Colonic mucosa (tissue), 4 donors: ENCODE data around the gene RASSF4. TPM values are rescaled to one million over a fixed set of nuclear protein-coding genes. Genes with fewer than 3 reads are reported as not detected.

Source experiments
- DNase-seq: peaks from one replicate; pipeline ENCODE4 v3.0.0-alpha.2; 2020
- H3K27ac ChIP-seq: fragments of 200-600 bp; one replicate; pipeline ENCODE4 v1.8.0; 2021
- H3K27me3 ChIP-seq: fragments of 200-600 bp; one replicate; pipeline ENCODE4 v1.8.0; 2021
- H3K36me3 ChIP-seq: fragments of 200-600 bp; one replicate; pipeline ENCODE4 v1.8.0; 2021
- H3K4me1 ChIP-seq: fragments of 200-600 bp; one replicate; pipeline ENCODE4 v1.8.0; 2021; ENCODE audit warnings: mild to moderate bottlenecking
- H3K4me3 ChIP-seq: fragments of 200-600 bp; one replicate; pipeline ENCODE4 v1.8.0; 2021
- H3K9ac ChIP-seq, 2 donors: one replicate each; pipeline ENCODE4 v1.7.0; 2013; ENCODE audit warnings: control low read depth in 2 of 2, low read depth in 2 of 2, low read length in 2 of 2
- H3K9me3 ChIP-seq: fragments of 200-600 bp; one replicate; pipeline ENCODE4 v1.8.0; 2021
- CTCF ChIP-seq: fragments of 200-600 bp; IDR thresholded peaks from one replicate; pipeline ENCODE4 v1.8.0; 2022; ENCODE audit warnings: antibody characterized with exemption, mild to moderate bottlenecking
- intact Hi-C: fragments of 100-400 bp; cut with DNase I; formaldehyde crosslinking; loops from one replicate; pipeline ENCODE4 v1.14.1; 2022
- total RNA-seq, 2 donors: library from RNA; stranded (reverse); fragmentation: NEBNext Ultra II Directional in 1 of 2; extraction: Animal tissue kit (Norgen Biotek cat#: 25700) in 1 of 2; gene quantifications; one replicate each; pipeline ENCODE4 v1.2.1, GENCODE V29; 2021
- donor health status: healthy.
- donor health status: DM: no; HTN: no; CAD: no.
- donor health status: DM: no; HTN: no; CAD: no.

RASSF4 gene
- total RNA-seq, 2 donors from 2014 or later: 13.1 to 19.9 TPM

GRCh38 chr10:44928462-44928861 lies 31.1 kb upstream of the RASSF4 start:
- Histone ChIP-seq H3K4me3 (no peak overlapping the region), H3K27me3 (no peaks in the 10 kb centered on the region), H3K4me1 (no peaks in the 10 kb centered on the region), H3K9me3 (no peaks in the 10 kb centered on the region), H3K36me3 (no peaks in the 10 kb centered on the region), H3K27ac (no peak overlapping the region), H3K9ac (no peak overlapping the region)
- DNase-seq: no peak
- no peak for TF ChIP-seq CTCF
- intact Hi-C loops: no loop called here

GRCh38 chr10:44929356-44930255 lies 30.0 kb upstream of the RASSF4 start:
- no peak for TF ChIP-seq CTCF
- Histone ChIP-seq H3K9ac (no peak overlapping the region), H3K36me3 (no peaks in the 10 kb centered on the region), H3K27me3 (no peaks in the 10 kb centered on the region), H3K4me3 (no peak overlapping the region), H3K9me3 (no peaks in the 10 kb centered on the region), H3K4me1 (no peaks in the 10 kb centered on the region), H3K27ac (no peak overlapping the region)
- no peak for DNase-seq
- intact Hi-C loops: no loop called here

- no peak for DNase-seq
- Histone ChIP-seq H3K9ac (no peak overlapping the region), H3K36me3 (no peaks in the 10 kb centered on the region), H3K9me3 (no peaks in the 10 kb centered on the region), H3K4me3 (no peak overlapping the region), H3K4me1 (no peaks in the 10 kb centered on the region), H3K27ac (no peak overlapping the region), H3K27me3 (no peaks in the 10 kb centered on the region)
- TF ChIP-seq CTCF: no peak
- intact Hi-C loops: no loop called here
Measured at GRCh38 chr10:44930904-44931620, 28.5 kb upstream of the RASSF4 start.

GRCh38 chr10:44931621-44932516 lies 27.7 kb upstream of the RASSF4 start:
- no peaks in the 10 kb centered on the region for H3K9me3 ChIP-seq
- H3K27ac ChIP-seq: no peak overlapping the region
- no peaks in the 10 kb centered on the region for H3K4me1 ChIP-seq
- H3K36me3 ChIP-seq: no peaks in the 10 kb centered on the region
- no peak overlapping the region for H3K4me3 ChIP-seq
- no peak for TF ChIP-seq CTCF
- no peak for DNase-seq
- H3K9ac ChIP-seq: no peak overlapping the region
- H3K27me3 ChIP-seq: no peaks in the 10 kb centered on the region
- intact Hi-C loops: loop anchor here (2.0 kb wide), 1 partner anchor 43 kb away; no protein-coding TSS in a partner anchor
